ENCODE results near the gene TMEM121B. TPM values are rescaled to one million over a fixed set of nuclear protein-coding genes. Genes with fewer than 3 reads are reported as not detected.

The TMEM121B gene
- total and polyA plus RNA-seq, 2 of the 13 experiments (the other 11 are each of a cell fraction or from before 2014, with no cell fraction given), result not detected

DNA sequence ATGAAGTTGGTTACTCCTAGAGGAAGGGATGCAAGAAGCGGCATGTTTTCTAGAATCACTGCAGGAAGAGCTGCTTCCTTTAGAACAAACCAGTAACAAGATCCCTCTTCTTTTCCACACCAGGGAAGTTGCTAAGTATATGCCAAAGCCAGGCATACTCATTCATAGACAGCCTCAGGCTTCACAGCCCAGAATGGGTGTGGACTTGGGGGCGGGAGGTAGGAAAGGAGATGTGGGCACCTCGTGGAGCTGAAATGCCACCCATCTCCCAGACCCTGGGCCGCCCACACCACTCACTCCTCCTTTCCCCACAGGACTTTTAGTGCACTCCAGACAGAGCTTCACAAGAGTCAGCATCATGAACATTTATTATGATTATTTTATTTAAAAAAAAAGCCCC, 16.0 kb upstream of the TMEM121B start:
- ATAC-seq (no peak), DNase-seq (ENCODE audit: low spot score) (no peak), FAIRE-seq (no peak)
- Histone ChIP-seq H3K4me3 (replicated peaks in 1 of 3; ENCODE audit: insufficient read depth in 1 of 3, low read depth in 2 of 3, low read length in 3 of 3) (no peak overlapping the region), H3K4me2 (ENCODE audit: low read depth, low read length) (no peak overlapping the region), H3K4me1 (ENCODE audit: insufficient read depth, low read length) (no peaks in the 10 kb centered on the region), H3K27ac (ENCODE audit: extremely low read length, insufficient read depth, low read length) (no peak overlapping the region), H3K79me2 (ENCODE audit: insufficient read depth, low read length) (no peaks in the 10 kb centered on the region), H2AFZ (ENCODE audit: low read length) (no peak overlapping the region), H3K27me3 (ENCODE audit: control insufficient read depth in 1 of 2, insufficient read depth in 2 of 2, low read length in 2 of 2) (peaks cover 0 to 2% of the 10 kb centered on the region in 2 experiments; a peak in 2 of 5 replicates), H4K20me1 (ENCODE audit: insufficient read depth, low read length) (no peaks in the 10 kb centered on the region), H3K9me3 (ENCODE audit: low read length) (no peaks in the 10 kb centered on the region), H3K36me3 (replicated peaks in 1 of 2; ENCODE audit: control insufficient read depth in 1 of 2, insufficient read depth in 2 of 2, low read length in 2 of 2) (no peaks in the 10 kb centered on the region), H3K9ac (ENCODE audit: insufficient read depth, low read depth, low read length) (no peak overlapping the region)
- WGBS (ENCODE audit: low lambda C conversion rate), result 23% methylated on average over 4 of the region's 4 CpGs
- ChIA-PET CTCF (ENCODE audit: low intra/inter-chr PET ratio, low total read pairs) (no interaction called here), POLR2A (no interaction called here)
- in situ Hi-C loops (cut with HindIII; ENCODE audit: extremely low pct_ligation_motif_present, low pct_unique_long_range_greater_than_20kb), result no loop called here
- no TSS peak for BruUV-seq (replicated peaks)
- intact Hi-C loops (cut with micrococcal nuclease; ENCODE audit: unreplicated experiment), result no loop called here
- TF ChIP-seq HES4 (CRISPR knock-in tag; IDR thresholded peaks at IDR 0.05; ENCODE audit: borderline replicate concordance) (no peak), RFX5 (IDR thresholded peaks at IDR 0.05; ENCODE audit: low read depth, low read length) (no peak), REPIN1 (CRISPR knock-in tag; IDR thresholded peaks at IDR 0.05; ENCODE audit: borderline replicate concordance, low read depth) (no peak), SMAD9 (CRISPR knock-in tag; IDR thresholded peaks at IDR 0.05) (no peak), SYNCRIP (IDR thresholded peaks at IDR 0.05; ENCODE audit: insufficient read depth, low read depth, low read length) (no peak), U2AF2 (IDR thresholded peaks at IDR 0.05; ENCODE audit: low read depth, low read length) (no peak), ZC3H4 (CRISPR knock-in tag; IDR thresholded peaks at IDR 0.05; ENCODE audit: borderline replicate concordance) (no peak), SRF (IDR thresholded peaks at IDR 0.05; ENCODE audit: low read depth, low read length) (no peak), KLF6 (CRISPR knock-in tag; IDR thresholded peaks at IDR 0.05) (no peak), NFYC (CRISPR knock-in tag; IDR thresholded peaks at IDR 0.05) (no peak)
- TF ChIP-seq, protein P1, sequence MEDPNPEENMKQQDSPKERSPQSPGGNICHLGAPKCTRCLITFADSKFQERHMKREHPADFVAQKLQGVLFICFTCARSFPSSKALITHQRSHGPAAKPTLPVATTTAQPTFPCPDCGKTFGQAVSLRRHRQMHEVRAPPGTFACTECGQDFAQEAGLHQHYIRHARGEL (CRISPR knock-in tag; IDR thresholded peaks at IDR 0.05), result no peak
- TF ChIP-seq, protein P2, sequence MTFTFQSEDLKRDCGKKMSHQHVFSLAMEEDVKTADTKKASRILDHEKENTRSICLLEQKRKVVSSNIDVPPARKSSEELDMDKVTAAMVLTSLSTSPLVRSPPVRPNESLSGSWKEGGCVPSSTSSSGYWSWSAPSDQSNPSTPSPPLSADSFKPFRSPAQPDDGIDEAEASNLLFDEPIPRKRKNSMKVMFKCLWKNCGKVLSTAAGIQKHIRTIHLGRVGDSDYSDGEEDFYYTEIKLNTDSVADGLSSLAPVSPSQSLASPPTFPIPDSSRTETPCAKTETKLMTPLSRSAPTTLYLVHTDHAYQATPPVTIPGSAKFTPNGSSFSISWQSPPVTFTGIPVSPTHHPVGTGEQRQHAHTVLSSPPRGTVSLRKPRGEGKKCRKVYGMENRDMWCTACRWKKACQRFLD (CRISPR knock-in tag; IDR thresholded peaks at IDR 0.05; ENCODE audit: borderline replicate concordance), result no peak
- TF ChIP-seq, protein P3, sequence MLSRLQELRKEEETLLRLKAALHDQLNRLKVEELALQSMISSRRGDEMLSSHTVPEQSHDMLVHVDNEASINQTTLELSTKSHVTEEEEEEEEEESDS (CRISPR knock-in tag; IDR thresholded peaks at IDR 0.05; ENCODE audit: borderline replicate concordance), result no peak
- TF ChIP-seq, protein P4, sequence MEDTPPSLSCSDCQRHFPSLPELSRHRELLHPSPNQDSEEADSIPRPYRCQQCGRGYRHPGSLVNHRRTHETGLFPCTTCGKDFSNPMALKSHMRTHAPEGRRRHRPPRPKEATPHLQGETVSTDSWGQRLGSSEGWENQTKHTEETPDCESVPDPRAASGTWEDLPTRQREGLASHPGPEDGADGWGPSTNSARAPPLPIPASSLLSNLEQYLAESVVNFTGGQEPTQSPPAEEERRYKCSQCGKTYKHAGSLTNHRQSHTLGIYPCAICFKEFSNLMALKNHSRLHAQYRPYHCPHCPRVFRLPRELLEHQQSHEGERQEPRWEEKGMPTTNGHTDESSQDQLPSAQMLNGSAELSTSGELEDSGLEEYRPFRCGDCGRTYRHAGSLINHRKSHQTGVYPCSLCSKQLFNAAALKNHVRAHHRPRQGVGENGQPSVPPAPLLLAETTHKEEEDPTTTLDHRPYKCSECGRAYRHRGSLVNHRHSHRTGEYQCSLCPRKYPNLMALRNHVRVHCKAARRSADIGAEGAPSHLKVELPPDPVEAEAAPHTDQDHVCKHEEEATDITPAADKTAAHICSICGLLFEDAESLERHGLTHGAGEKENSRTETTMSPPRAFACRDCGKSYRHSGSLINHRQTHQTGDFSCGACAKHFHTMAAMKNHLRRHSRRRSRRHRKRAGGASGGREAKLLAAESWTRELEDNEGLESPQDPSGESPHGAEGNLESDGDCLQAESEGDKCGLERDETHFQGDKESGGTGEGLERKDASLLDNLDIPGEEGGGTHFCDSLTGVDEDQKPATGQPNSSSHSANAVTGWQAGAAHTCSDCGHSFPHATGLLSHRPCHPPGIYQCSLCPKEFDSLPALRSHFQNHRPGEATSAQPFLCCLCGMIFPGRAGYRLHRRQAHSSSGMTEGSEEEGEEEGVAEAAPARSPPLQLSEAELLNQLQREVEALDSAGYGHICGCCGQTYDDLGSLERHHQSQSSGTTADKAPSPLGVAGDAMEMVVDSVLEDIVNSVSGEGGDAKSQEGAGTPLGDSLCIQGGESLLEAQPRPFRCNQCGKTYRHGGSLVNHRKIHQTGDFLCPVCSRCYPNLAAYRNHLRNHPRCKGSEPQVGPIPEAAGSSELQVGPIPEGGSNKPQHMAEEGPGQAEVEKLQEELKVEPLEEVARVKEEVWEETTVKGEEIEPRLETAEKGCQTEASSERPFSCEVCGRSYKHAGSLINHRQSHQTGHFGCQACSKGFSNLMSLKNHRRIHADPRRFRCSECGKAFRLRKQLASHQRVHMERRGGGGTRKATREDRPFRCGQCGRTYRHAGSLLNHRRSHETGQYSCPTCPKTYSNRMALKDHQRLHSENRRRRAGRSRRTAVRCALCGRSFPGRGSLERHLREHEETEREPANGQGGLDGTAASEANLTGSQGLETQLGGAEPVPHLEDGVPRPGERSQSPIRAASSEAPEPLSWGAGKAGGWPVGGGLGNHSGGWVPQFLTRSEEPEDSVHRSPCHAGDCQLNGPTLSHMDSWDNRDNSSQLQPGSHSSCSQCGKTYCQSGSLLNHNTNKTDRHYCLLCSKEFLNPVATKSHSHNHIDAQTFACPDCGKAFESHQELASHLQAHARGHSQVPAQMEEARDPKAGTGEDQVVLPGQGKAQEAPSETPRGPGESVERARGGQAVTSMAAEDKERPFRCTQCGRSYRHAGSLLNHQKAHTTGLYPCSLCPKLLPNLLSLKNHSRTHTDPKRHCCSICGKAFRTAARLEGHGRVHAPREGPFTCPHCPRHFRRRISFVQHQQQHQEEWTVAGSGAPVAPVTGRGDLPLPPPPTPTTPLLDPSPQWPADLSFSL (CRISPR knock-in tag; IDR thresholded peaks at IDR 0.05), result no peak
- TF ChIP-seq, protein P5, sequence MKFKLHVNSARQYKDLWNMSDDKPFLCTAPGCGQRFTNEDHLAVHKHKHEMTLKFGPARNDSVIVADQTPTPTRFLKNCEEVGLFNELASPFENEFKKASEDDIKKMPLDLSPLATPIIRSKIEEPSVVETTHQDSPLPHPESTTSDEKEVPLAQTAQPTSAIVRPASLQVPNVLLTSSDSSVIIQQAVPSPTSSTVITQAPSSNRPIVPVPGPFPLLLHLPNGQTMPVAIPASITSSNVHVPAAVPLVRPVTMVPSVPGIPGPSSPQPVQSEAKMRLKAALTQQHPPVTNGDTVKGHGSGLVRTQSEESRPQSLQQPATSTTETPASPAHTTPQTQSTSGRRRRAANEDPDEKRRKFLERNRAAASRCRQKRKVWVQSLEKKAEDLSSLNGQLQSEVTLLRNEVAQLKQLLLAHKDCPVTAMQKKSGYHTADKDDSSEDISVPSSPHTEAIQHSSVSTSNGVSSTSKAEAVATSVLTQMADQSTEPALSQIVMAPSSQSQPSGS (CRISPR knock-in tag; IDR thresholded peaks at IDR 0.05), result no peak
- TF ChIP-seq, protein P6, sequence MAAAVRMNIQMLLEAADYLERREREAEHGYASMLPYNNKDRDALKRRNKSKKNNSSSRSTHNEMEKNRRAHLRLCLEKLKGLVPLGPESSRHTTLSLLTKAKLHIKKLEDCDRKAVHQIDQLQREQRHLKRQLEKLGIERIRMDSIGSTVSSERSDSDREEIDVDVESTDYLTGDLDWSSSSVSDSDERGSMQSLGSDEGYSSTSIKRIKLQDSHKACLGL (CRISPR knock-in tag; IDR thresholded peaks at IDR 0.05), result no peak
